ENCODE measurements around the gene GBP1.
"Not testable (repeated sequence)": the region's sequence is repeated elsewhere in the genome, so short reads cannot be mapped to it uniquely, and the experiment has no call there.

GBP1 gene

DNA sequence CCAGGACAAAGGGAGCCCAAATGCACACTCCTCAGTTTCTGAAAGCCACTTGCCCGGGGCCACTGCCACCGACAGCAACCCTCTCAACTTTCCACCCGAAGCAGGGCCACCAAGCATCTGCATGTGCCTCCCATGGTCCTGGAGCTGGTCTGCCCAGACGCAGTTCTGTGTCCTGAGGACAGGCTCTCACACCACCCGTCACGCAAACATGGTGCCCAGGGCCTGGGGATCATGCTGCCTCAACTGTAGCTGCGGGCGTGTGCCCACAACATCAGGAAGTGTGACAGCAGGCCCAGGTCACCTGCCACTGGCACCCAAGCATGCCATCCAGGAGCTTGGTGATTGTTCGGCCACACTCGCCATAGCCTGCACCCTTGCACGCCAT, 14.4 kb downstream of the GBP1 start:
- FAIRE-seq = no peak

DNA sequence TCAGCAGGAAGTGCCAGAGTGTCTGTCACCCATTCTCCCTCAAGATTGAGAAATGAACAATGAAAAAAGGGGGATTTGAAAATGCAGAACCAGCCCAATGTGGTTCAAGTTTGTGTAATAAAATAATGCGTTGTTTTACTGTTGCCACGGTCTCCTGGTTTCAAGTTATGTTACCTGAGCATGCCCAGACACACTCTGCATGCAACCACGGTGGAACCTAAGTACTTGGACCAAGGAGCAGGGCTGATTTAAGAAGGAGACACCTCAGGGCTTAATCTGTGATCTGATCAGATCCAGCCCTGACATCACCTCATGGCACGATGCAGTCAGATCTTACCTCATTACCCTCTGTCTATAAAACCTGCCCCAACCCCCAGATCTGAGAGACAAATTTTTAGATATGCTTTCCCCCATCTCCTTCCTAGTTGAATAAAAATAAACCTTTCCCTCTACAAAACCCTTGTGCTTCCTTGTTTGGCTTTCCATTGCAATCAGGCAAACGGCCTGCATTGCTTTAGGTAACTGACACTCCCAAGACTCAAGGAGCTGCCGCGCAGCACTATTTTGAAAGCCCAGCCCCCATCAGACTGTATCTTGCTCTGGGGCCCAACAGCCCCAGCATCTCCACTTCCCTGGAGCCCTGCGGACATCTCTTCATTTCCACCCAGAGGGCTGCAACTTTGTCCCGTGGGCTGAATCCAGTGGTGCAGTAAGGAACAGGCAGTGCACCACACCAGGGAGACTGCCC, 14.9 kb downstream of the GBP1 start:
- FAIRE-seq = not testable (repeated sequence)

DNA sequence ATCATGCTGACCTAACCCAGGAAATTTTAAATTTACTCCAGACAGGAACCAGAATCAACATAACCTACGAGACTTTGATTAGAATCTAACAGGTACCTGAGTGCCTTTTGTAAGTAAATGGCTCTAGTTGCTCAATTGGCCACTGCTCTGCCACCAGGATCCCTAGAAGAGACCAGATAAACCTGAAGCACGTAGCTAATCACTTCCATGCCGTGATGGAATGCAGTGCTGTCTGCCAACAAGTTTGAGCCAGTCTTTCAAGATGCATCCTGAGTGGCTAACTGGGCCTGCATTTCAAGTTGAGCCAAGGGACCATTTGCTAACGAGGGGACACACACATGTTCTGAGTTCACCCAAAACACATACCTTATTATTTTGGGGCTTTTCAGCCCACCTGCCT, 15.8 kb downstream of the GBP1 start:
- FAIRE-seq = not testable (repeated sequence)

DNA sequence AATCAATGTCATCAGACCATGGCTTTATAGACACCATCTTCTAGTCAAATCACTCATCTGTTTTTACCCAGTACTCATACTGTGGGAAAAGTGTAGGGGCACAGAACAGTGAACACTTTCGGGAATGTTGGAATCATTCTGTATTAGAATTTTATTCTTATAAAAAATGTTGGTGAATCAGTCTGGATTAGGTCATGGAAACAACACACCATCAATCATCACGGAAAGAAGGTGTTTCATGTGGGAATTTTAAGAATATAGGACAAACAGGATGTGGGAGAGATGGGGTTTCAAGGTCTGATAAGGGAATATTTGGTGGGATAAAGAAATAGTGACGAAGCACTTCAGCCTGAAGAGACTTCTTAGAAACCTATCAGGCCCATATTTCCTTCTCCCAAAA, 17.3 kb downstream of the GBP1 start:
- FAIRE-seq = no peak

DNA sequence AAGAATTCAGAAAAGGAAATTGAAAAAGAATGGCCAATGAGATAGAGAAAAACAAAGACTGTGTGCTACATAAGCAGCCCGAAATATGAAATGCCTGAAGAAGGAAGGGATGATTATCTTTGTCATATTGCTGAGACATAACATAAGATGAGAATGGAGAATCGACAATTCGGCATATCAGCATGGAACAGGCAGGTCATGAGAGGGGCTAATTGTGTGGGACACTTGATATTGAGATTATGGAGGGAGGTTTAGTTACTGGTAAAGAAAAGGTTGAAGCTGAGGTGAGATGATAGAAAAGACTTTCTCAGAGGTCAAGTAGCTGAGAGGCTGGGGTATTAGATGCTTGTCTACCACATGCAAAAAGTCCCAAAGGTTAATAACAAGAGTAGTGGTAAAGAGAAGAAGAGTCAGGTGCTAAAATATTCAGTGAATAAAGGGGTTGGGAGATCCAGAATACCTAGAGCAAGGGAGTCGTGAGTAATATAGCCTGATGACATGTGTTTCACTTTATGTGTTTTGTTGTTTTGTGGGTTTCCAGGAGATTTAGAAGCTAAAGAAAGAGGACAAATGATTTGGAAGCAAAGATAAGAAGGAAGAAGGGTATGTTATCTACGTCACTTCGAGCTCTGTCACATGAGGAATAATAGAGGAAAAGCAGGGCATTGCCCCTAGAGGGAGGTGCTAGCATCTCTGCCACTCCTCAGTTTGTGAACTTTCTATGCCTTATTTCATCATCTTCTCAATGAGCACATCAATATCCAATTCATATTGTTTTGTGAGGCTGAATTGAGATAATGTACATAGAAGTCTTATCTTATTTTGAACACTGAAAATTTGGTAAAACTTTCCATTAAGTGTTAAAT, 18.5 kb downstream of the GBP1 start:
- FAIRE-seq = peak; percentile 6

DNA sequence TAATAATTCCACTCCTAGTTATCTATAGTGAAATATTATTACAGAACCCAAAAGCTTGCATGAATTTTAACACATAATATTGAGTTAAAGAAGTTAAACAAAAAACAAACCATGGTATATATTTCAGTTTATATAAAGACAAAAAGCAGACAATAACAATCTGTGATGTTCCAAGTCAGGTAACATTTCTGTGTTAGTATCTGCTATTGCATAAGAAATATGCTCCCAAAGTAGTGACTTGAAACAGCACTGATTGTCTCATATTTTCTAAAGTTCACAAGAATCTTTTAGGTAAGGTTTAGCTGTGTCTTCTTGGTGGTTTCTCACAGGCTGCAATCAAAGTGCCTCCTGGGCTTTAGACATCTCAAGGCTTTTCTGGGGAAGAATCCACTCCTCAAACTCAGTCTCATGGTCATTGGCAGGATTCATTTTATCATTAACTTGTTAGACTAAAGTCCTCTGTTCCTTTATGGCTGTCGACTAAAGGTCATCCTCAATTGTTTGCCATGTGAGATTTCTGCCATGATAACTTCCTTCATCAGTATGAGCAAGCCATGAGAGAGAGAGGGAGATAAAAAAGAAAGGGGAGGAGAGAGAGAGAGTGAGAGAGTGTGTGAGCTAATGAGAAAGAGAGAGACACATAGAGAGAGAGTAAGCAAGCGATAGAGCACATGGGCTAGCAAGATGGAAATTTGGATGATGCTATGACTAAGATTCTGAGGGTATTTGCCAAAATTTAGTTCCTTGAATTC, 19.9 kb downstream of the GBP1 start:
- no peak for FAIRE-seq

DNA sequence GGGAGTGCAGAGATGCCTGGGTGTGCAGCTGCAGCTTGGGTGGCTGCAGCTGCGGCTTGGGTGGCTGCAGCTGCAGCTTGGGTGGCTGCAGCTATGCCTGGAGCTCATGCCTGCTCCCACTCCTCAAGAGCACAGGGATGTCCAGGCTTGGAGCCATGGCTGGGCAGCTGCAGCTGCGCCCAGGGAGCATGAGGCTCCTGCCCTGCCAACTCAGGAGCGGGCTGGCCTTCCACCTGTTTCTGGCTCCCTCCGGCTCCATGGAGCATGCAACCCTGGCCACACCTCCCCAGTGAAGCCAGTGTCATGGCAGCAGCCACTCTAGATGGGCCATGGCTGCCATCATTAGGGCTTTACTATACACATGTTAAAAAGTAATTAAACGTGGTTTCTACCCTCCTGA, 21.1 kb downstream of the GBP1 start:
- FAIRE-seq = no peak

DNA sequence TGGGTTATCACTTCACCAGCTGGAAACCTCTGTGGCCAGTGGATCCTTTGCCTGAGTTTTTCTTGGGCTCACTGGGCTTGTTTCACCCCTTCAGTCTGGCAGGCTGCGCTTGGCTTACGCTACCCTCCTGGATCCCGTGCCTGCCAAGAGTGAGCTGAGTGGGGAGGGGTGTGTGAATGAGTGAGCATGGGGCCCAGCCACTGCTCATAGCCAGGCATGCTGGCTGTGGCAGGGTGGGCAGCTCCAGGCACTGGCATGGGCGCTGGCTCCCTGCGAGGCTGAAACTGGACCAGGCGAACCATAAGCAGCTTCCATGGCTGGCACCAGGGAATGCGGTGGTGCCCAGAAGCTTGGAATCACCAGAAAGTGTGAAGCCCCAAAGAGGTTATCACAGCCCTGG, 22.5 kb downstream of the GBP1 start:
- no peak for FAIRE-seq

DNA sequence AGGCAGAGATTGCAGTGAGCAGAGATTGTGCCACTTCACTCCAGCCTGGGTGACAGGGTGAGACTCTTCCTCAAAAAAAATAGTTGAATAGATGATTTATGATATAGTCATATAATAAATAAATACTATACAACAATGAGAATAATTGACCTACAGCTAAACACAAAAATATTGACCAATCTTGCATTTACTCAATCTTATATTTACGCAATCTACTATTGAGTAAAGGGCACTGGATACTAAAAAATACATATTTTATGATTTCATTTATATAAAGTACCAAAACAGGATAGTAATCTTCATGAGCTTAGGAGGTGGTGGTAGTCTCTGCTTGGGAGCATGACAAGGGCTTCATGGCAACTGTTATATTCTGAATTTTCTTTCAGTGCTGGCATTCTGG, 23.3 kb downstream of the GBP1 start:
- FAIRE-seq = no peak

DNA sequence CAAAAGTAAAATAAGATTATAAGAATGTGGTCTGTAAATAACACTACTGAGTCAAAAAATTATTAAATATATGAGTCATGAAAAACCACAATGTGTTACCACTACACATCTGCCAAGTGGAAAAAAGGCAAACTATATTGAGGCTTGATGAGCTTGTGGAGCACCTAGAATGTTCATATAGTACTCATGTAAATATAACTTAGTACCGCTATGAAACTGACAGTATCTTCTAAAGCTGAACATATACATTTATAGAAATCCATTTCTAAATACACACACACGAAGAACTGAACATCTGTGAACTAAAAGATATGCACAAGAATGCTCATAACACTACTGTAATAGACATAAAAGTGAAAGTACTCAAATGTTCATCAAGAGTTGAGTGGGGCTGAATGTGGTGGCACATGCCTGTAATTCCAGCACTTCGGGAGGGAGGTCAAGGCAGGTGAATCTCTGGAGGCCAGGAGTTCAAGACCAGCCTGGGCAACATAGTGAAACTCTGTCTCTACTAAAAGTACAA, 23.8 kb downstream of the GBP1 start:
- no peak for FAIRE-seq

DNA sequence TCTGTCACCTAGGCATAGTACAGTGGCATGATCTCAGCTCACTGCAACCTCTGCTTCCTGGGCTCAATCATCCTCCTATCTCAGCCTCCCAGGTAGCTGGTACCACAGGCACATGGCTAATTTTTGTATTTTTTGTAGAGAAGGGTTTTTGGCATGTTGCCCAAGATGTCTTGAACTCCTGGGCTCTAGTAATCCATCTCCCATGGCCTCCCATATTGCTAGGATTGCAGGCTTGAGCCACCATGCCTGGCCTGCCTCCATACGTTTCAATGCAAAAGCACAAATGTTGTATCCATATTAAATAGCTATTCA, 24.7 kb downstream of the GBP1 start:
- FAIRE-seq = no peak

DNA sequence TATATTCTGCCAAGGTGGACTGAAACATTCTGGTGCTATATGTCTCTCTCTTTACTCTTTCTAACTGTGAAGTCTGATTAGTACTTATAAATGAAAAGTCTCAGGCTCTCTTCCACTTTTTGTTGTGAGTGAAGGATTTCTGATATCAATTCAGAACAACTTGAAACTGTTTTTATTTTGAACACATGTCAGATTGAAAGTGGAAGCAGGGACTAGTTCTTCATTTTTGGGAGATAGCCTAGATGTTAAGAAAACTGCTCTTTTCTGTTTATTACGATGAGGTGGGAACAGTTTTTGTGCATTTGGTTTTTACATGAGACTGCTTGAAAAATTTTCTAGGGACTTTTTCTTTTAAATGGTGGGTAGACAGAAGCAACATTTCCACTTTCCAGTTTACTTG, 27.8 kb downstream of the GBP1 start:
- FAIRE-seq = no peak

DNA sequence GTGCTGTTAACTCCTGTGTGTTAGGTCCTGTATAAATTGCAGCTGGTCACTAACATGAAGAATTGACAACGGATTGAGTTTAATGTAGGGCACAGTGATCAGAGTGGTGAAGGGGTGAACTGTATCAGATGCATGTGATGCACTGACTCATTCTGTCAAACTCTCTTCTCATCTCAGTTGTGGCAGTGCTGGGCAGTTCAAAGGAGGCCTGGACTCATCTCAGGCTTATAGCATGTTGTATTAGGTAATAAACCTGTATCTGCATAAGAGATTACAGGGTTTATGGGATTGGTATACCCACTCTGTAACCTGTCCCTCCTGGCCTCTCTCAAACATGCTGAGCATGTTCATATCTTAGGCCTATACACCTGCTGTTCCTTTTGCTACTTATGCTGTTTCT, 29.9 kb downstream of the GBP1 start:
- no peak for FAIRE-seq

DNA sequence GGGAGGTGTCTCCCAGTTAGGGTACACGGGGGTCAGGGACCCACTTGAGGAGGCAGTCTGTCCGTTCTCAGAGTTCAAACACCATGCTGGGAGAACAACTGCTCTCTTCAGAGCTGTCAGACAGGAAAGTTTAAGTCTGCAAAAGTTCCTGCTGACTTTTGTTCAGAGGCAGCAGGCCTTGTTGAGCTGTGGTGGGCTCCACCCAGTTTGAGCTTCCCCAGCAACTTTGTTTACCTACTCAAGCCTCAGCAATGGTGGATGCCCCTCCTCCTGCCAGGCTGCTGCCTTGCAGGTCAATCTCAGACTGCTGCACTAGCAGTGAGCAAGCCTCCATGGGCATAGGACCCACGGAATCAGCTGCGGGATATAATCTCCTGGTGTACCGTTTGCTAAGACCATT, 31.0 kb downstream of the GBP1 start:
- FAIRE-seq = not testable (repeated sequence)

DNA sequence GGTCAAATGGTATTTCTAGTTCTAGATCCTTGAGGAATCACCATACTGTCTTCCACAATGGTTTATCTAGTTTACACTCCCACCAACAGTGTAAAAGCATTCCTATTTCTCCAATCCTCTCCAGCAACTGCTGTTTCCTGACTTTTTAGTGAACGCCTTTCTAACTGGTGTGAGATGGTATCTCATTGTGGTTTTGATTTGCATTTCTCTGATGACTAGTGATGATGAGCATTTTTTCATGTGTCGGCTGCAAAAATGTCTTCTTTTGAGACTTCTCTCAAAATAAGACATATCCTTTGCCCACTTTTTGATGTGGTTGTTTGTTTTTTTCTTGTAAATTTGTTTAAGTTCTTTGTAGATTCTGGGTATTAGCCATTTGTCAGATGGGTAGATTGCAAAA, 36.0 kb downstream of the GBP1 start:
- not testable (repeated sequence) for FAIRE-seq

DNA sequence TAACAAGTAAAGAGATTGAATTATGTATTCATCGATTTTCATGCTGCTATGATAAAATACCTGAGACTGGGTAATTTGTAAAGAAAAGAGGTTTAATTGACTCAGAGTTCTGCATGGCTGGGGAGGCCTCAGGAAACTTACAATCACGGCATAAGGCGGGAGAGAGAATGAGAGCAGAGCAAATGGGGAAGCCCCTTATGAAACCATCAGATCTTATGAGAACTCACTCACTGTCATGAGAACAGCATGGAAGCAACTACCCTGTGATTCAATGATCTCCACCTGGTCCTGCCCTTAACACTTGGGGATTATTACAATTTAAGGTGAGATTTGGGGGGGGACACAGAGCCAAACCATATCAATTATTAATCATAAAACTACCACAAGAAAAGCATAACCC, 39.1 kb downstream of the GBP1 start:
- no peak for FAIRE-seq

DNA sequence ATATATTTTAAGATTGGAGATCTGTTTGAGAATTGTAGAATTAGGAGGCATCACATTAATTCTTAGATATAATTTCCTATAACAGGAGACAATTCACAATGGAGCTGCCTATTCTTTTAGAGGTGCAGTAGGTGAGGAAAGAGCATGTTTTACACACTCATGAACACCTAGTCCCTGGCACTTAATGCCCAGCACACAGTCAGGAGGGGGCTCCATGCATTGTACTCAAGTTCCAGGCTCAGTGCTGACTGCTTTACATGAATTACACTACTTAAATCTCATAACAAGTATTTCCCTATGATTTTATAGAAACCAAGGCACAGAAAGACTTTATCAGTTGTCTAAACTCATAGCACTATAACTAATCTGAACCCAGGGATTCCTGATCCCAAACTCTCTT, 42.0 kb downstream of the GBP1 start:
- FAIRE-seq = no peak

DNA sequence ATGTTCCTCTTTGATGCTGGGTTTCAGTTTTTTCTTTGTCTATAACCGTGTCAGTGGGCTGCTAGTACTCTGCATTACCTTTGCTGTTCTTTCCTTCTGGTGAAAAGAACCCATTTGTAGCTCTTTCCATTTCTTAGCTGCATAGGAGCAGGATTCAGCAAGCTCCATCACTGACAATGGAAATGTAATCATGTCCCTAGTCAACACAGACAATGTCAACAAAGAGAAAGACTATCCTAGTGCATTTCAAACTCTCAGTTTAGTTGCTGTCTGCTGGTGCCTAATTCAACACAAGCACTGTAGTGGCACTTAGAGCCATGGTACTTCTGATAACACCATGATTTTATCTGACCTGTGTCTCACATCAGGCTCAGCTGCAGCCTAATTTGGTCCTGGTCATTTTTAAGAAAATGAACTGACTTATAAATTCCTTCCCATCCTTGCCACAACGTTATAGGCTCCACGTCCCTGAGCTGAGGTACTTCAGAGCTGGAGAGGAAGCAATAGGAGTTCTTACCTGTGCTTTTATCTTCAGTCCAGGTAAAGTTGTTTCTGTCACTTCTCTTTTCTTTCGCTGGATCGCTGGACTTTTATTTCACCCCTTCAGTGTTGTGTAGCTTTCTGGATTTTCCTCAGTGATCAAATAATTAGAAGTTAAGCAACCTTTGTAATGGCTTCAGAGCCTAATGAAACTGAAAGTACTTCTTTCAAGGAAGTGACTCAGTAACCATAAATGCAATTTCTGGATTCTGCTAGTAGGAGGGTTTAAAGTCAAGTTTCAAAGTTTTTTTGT, 42.6 kb downstream of the GBP1 start, which contains the start of gene GBP3:
TSS of gene GBP3 (minus strand) at position 700 of the 793 bp plus-strand sequence. CDS start 2,145 bp downstream, outside the sequence.
- peak; percentile 95 for FAIRE-seq

DNA sequence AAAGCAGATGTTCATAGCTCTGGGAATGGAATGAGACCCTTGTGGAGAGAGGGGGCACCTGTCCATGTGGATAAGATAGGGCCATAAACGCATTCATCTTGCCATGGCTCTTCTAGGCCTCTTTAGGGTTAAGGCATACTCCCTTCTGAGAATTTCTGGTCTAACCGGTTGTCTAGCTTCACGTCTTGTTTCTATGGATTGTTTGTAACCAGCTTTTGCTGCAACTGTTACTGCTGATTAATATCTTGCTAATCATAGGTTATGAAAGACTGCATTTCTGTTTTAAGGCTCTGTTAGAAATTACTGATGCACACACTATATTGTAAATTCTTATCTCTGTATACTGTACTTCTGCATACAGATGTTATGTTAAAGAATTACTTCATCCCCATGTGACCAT, 46.7 kb downstream of the GBP1 start:
- not testable (repeated sequence) for FAIRE-seq

DNA sequence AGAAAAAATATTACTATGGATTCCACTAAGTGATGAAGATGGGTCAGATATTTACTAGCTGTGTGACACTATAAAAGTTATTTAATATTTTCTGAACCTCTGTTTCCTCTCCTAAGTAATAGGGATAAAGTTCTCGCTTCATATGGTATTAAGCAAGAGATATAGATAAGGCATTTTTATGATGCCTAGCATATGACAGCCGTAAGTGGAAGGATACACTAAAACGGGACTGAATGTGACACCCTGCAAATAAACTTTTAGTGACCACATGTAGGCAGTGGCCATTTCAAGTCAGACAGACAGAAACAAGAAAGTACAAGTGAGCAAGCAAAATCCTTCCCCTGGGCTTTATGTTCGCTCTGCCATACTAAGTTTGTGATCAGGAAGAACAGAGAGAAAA, 56.5 kb downstream of the GBP1 start:
- FAIRE-seq = no peak

DNA sequence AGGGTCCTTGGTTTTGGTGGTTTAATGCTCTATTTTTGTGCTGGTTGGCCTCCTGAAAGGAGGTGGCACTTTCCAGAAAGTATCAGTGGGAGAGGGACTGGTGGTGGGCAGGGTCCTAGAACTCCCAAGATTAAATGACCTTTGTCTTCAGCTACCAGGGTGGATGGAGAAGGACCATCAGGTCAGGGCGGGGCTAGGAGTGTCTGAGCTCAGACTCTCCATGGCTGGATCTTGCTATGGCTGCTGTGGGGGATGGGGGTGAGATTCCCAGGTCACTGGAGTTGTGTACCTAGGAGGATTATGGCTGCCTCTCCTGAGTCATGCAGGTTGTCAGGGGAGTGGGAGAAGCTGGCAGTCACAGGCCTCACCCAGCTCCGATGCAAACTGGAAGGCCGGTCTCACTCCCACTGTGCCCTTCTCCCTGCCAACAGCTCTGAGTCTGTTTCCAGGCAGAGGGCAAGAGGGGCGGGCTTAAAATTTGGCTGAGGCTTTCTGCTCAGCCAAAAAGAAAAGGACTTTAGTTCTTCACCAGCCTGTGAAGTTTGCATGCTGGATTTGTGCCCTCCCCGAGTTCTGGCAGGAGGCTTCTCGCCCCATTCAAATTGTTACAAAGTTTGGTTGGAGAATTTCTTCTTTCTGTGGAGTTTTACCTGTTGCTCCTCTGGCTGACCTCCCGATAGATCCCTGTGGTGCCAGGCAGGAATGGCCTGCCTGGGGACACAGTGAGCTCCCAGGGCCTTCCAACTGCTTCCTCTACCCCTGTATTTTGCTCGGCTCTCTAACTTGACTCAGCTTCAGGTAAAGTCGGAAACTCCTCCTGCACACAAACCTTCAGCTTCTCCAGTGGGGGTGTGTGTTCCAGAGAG, 59.5 kb downstream of the GBP1 start:
- FAIRE-seq = no peak
